Kidney glomerular epithelial cell (primary cell): ENCODE data around the gene GEMIN5.
"Not testable (repeated sequence)": the region's sequence is repeated elsewhere in the genome, so short reads cannot be mapped to it uniquely, and the experiment has no call there.

Source experiments
- DNase-seq: peaks from one replicate; lab custom pipeline; 2025; lab: John Stamatoyannopoulos, UW

GEMIN5 gene, protein sequence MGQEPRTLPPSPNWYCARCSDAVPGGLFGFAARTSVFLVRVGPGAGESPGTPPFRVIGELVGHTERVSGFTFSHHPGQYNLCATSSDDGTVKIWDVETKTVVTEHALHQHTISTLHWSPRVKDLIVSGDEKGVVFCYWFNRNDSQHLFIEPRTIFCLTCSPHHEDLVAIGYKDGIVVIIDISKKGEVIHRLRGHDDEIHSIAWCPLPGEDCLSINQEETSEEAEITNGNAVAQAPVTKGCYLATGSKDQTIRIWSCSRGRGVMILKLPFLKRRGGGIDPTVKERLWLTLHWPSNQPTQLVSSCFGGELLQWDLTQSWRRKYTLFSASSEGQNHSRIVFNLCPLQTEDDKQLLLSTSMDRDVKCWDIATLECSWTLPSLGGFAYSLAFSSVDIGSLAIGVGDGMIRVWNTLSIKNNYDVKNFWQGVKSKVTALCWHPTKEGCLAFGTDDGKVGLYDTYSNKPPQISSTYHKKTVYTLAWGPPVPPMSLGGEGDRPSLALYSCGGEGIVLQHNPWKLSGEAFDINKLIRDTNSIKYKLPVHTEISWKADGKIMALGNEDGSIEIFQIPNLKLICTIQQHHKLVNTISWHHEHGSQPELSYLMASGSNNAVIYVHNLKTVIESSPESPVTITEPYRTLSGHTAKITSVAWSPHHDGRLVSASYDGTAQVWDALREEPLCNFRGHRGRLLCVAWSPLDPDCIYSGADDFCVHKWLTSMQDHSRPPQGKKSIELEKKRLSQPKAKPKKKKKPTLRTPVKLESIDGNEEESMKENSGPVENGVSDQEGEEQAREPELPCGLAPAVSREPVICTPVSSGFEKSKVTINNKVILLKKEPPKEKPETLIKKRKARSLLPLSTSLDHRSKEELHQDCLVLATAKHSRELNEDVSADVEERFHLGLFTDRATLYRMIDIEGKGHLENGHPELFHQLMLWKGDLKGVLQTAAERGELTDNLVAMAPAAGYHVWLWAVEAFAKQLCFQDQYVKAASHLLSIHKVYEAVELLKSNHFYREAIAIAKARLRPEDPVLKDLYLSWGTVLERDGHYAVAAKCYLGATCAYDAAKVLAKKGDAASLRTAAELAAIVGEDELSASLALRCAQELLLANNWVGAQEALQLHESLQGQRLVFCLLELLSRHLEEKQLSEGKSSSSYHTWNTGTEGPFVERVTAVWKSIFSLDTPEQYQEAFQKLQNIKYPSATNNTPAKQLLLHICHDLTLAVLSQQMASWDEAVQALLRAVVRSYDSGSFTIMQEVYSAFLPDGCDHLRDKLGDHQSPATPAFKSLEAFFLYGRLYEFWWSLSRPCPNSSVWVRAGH (N-terminal part only)

DNA sequence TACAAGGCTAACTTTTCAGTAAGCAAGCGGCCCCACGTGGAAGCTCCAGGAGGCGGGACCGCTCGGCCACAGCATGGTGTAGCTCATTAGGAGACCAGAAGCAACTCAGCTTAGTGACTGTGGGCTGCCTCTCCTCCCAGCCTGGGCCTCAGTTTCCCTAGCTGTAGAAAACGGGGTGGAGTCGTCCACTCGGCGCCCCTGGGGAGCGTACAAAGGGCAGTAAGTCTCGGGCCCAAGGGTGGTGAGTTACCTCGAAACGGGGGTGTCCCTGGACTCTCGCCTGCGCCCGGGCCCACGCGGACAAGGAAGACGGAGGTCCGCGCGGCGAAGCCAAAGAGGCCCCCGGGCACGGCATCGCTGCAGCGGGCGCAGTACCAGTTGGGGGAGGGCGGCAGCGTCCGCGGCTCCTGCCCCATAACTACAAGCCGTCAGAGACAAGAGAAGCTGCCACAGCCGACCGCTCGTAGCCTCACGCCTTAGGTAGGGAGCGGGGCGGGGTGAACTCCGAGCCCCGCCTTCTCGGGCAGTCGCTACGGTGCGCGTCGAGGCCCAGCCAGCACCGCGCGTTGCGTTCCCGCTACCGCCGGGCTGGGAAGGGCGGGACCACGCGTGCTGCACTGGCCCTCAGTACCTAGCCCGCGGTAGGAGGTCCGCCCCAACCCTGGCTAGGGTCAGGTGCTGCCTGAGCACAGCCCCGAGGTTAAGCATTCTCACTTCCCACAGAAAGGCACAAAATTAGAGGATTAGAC lies at the start of gene GEMIN5:
TSS of gene GEMIN5 (minus strand) at position 494 of the 749 bp plus-strand sequence. CDS start at position 416, 78 bp downstream.
- peak; percentile 58 for DNase-seq

DNA sequence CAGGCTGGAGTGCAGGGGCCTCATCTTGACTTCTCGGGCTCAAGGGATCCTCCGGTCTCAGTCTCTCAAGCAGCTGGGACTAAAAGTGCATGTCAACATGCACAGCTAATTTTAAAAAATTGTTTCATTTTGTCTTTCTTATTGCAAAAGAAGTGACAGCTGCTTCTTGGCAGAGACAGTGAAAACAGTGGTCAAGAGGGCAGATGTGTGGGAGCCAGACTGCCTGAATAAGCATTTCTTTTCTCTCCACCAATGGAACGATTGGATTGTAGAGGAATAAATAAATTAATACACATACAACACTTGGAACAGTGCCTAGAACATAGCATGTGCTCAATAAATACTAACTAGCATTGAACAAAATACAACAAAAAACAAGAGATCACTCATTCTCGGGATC lies 48.1 kb upstream of the GEMIN5 start:
- no peak for DNase-seq

DNA sequence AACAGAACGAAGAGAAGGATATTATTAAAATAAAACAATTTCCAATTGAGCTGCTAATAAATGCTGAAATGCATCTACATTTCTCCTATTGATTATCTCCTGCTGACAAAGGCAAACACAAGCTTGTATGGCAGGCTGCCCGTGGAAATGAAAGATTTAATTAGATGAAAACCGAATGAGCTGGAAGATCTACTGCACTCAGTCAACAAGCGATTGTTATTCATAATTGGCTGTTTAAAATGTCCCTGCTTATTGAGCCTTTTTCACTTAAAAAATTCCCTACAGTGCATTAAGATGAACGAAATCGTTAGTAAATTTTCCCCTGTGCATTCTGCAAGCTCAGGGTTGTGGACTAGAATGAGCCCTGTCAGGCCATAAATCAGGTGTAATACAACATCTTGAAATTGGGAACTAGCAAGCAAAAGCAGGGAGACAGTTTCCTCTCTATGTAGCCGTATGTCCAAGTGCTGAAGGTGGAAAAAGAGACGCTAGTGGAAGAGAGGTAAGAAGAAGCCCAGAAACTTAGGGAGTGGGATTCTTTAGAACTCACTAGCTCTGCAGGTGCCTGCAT lies 47.0 kb upstream of the GEMIN5 start:
- no peak for DNase-seq

DNA sequence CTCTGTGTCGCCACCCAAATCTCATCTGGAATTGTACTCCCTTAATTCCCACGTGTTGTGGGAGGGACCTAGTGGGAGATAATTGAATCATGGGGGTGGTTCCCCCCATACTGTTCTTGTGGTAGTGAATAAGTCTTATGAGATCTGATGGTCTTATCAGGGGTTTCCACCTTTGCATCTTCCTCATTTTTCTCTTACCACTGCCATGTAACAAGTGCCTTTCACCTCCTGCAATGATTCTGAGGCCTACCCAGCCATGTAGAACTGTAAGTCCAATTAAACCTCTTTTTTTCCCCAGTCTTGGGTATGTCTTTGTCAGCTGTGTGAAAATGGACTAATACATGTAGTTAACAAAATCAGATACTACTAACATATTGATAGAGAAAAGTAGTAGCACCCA lies 40.3 kb upstream of the GEMIN5 start:
- not testable (repeated sequence) for DNase-seq

DNA sequence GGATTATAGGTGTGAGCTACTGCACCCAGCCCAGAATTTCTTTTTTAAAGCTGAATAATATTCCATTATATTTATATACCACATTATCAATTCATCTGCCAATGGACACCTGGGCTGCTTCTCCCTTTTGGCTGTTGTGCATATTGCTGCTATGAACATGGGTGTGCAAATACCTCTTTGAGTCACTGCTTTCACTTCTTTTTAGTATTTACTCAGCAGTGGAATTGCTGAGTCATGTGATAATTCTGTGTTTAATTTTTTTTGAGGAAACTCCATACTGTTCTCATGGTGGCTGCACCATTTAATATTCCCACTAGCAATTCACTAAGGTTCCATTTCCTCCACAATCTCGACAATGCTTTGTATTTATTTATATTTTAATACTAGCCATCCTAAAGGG lies 39.4 kb upstream of the GEMIN5 start:
- no peak for DNase-seq

DNA sequence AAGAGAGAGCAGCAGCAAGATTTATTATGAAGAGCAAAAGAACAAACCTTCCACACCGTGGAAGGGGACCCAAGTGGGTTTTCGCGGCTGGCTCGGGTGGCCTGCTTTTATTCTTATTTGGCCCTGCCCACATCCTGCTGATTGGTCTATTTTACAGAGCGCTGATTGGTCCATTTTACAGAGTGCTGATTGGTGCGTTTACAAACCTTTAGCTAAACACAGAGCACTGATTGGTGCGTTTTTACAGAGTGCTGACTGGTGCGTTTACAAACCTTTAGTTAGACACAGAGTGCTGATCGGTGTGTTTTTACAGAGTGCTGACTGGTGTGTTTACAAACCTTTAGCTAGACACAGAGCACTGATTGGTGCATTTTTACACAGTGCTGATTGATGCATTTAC lies 38.1 kb upstream of the GEMIN5 start:
- not testable (repeated sequence) for DNase-seq

DNA sequence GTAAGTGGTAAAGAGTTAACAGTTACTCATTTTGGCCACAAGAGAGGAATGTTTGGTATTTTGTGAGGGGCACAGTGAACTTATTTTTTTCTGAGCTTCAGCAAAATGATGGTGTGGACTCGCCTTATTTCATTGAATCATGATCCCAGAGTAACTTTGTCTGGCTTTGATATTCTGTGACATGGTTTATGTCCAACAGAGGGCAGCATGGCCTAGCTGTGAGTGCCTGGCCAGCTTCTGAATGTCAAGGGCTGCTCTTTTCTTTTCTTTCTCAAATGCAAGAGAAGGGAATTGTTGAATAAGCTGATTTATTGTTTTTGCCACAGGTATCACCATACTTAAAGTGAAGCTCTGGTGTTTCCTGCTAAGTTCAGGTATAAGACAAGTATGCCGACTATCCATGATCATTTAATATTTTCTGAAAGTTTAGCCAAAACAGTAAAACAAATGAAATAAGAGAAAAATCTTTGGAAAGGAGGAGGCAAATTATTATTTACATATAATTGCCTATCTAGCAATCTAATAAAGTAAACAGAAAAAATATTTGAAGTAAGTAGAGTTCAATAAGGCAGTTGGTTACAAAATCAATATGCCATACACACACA lies 34.6 kb upstream of the GEMIN5 start:
- DNase-seq: peak; percentile 42

DNA sequence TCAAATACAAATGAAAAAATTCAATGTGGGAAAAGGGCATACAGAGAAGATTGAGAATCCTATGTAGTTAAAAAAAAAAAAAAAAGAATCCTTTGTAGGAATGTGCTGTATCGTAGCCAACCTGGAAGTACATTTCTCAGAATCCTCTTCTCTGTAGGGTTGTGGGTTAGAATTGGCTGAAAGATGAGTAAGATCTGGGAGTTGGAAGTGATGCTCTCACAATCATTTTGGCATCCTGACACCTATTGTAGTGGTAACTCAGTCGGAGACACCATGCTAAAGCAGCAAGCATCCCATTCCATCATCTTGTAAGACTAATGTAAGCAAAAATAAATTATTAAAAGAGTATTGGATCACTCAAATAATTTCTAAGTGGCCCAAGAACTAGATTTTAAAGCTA lies 33.5 kb upstream of the GEMIN5 start:
- no peak for DNase-seq

DNA sequence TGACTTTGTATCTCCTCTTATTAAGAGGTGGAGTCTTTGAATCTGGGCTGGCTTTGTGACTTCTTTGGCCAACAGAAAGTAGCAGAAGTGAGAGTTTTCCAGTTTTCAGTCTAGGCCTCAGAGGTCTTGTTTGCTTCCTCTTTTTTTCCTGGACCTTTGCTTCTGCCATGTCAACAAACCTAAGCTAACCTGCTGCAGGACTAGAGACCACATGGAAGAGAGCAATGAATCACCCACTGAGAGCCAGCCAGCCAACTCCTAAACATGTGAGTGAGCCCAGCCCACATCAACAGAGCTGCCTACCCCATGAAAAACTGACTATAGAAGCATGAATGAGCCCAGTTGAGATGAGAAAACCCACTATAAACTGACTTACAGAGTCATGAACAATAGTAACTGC lies 32.7 kb upstream of the GEMIN5 start:
- DNase-seq: peak; percentile 12

DNA sequence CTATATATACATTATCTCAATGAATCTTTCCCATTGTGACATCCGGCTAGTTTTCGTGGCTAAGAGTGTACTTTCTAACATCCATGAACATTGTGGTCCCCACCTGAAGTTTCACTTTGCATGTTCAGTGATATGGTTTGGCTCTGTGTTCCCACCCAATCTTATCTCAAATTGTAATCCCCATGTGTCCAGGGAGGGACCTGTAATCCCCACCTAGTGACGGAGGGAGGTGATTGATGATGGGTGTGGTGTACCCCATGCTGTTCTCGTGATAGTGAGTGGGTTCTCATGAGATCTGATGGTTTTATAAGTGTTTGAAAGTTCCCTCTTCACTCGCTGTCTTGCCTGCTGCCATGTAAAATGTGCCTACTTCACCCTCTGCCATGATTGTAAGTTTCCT lies 30.9 kb upstream of the GEMIN5 start:
- DNase-seq: no peak

DNA sequence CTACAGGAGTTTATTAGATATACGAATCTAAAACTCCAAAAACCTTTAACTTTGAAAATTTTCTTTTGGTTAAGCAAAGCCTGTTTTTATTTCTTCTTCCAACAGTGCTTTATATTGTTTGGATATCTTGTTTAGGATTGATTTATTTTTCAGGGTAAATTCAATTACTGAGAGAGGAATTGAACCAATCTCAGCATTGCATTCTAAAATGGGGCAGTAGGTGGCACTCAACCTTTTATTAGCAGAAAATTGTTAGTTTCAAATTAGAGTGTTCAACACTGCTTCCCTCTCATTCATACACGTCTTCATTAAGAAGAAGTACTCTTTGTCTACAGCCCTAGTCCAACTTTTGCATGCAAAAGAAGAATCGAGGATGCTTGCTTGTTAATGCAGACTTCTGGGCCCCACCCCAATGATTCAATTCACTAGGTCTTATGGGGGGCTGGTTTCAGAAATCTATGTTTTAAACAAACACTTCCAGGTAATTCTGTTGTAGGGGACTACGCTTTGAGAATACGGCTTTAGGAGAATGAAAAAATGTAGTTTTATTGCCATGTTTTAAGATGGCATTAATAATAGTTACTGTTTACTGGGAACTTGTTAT lies 29.5 kb upstream of the GEMIN5 start:
- no peak for DNase-seq

DNA sequence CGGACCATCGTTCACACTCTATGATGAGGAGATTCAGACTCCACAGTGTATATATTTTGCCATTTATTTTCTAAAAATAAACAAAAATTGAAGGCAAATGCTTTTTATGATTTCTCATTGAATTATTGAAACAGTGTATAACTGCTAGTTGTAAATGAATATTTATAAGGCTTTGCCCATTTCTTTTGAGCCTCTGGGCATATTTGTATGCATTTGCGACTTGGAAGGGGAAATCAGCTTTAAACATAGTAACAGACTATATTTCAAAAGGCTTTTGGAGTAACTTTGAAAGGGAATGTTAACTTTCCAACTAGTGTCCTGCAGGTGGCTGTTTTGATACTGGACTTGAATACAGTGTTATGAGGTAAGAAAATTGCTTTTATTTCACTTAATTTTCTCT lies 28.9 kb upstream of the GEMIN5 start:
- no peak for DNase-seq

DNA sequence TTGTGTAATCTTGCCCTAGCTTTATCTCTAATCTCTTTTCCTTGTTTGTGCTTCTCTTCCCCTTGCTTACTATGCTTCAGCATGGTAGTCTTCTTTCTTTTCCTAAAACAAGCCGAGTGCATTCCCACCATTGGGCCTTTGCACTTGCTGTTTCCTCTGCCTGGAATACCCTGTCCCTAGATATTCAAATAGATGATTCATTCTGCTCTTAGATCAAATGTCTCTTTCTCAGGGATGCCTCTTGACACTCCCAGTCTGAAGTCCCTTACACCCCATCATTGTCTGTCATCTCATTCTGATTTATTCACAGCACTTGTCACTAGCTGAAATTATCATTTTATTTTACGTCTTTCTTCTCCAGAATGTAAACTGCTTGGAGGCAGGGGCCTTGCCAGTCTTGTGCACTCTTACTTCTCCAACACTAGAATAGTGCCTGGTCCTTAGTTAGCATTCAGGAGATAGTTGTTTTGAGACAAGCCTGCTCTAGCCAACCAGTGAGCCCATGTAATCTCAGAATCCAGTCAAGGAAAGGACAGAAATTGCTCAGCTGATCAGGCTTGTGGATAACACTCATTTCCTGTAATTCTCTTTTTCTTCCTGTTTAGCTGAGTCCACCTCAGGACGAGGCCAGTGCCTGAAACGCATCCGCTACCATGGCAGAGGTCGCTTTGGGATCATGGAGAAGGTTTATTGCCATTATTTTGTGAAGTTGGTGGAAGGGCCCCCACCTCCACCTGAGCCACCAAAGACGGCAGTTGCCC lies 28.2 kb upstream of the GEMIN5 start:
- DNase-seq: no peak

DNA sequence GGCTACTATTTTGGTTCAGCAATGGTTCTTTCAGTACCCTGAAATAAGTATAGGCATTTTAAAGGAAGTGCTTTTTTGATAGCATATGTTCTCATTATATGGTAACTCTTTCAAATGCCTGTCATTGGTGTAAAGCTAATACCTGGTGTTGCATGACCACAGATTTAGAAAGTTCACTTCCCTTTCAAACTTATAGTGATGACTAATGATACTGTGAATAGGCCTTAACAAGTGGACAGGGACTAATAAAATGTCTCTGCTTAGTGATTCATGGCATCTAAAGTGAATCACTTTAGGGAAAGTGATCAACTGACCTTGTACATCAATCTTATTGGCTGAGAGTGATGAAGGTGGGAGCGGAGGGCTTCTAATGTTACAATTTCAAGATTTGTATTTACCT lies 24.5 kb upstream of the GEMIN5 start:
- DNase-seq: peak; percentile 69

DNA sequence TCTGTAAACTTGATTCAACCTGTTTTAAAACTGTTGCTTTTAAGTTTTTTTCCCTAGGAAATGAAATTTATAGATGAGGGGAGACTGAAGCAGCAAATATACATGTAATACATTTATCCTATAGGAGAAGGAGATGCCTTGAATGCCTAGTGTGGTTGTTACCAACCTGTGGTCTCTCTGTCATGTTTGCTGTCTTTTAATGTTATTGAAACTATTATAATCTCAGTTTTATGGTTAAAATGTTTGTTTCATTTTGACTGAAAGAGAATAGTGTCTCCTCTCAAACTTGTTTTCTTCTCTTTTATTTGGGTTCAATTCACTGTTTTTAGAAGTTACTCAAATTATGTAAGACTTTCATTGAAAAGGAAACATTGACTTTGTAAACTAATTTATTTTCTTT lies 18.7 kb upstream of the GEMIN5 start:
- DNase-seq: no peak

DNA sequence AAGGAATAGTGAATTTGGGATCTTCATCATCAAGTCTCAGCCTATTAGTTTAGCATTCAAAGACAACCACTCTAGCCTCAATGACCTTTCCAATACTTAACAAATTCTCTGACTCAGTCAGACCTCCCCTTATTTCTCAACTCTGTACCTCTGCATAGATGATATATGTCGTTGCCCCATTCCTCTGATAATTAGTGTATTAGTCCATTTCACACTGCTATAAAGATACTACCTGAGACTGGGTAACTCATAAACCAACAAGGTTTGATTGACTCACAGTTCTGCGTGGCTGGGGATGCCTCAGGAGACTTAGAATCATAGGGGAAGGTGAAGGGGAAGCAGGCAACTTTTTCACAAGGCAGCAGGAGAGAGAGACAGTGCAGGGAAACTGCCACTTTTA lies 11.8 kb upstream of the GEMIN5 start:
- no peak for DNase-seq

DNA sequence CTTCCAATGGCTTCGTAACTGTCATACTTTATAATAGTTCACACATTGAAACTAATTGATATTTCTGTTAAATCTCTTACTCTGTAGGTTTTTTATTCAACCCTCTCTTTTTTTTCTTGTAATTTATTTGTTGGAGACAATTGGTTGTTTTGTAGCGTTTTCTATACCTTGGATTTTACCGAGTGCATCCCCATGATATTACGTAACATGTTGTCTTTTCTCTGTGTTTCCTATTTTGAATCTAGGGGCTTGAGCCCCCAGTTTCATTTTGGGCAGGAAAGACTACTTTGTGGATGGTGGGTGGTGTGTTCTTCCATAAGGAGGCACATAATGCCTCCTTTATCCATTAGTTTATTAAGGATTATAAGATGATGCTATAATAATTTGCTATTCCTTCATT lies 10.3 kb upstream of the GEMIN5 start:
- no peak for DNase-seq

DNA sequence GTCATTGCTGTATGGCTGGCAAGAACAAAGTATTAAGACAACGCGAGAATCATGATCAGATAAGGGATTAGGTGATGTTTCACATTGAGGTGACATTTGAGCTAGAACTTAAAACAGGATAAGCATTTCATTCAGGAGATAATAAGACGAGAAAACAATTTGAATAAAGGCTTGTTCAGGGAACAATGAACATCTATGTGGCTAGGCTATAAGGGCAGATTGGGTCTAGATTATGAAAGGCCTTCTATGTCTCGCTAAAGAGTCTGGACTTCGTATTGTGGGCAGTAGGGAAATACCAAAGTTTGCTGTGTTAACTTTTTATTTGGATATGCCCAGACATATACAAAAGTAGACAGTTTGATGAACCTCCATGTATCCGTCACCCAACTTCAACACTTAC lies 9.8 kb upstream of the GEMIN5 start:
- no peak for DNase-seq

DNA sequence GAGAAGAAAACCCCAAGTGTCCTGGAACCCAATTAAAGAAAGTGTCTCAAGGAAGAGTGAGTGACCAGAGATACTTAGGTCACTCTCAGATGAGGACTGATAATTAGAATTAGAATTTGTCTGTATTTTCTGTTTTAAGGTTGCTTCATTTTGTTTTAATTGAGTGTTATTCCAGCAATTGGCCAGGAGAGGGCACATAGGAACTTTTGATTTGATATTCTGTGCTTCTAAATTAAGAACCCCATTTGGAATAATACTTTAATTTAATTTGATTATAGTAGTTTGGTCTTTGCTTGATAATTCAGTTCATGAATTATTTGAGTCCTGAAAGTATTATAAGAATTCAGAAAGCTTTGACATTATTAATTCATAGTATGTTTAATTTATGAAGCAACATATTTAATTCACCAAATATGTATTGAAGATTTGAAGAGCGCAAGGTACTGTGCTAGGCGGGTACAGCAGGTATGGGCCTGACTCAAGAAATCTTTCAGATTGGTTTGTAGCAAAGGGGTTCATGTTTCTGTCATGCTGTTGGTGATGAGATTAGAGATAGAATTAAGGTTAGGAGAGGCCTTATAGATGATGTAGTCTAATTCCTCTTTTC lies 7.8 kb upstream of the GEMIN5 start:
- peak; percentile 27 for DNase-seq
